HG02610 (cell line): ENCODE results near the gene KCNQ5.
"Not testable (repeated sequence)": the region's sequence is repeated elsewhere in the genome, so short reads cannot be mapped to it uniquely, and the experiment has no call there.

ENCODE experiments used
- ATAC-seq: cut with Tn5 transposase; IDR thresholded peaks from one replicate; pipeline ENCODE4 v1.9.1; 2021; ENCODE audit warnings: mild to moderate bottlenecking, moderate library complexity; ENCODE audit not compliant: unreplicated experiment

Gene KCNQ5

DNA sequence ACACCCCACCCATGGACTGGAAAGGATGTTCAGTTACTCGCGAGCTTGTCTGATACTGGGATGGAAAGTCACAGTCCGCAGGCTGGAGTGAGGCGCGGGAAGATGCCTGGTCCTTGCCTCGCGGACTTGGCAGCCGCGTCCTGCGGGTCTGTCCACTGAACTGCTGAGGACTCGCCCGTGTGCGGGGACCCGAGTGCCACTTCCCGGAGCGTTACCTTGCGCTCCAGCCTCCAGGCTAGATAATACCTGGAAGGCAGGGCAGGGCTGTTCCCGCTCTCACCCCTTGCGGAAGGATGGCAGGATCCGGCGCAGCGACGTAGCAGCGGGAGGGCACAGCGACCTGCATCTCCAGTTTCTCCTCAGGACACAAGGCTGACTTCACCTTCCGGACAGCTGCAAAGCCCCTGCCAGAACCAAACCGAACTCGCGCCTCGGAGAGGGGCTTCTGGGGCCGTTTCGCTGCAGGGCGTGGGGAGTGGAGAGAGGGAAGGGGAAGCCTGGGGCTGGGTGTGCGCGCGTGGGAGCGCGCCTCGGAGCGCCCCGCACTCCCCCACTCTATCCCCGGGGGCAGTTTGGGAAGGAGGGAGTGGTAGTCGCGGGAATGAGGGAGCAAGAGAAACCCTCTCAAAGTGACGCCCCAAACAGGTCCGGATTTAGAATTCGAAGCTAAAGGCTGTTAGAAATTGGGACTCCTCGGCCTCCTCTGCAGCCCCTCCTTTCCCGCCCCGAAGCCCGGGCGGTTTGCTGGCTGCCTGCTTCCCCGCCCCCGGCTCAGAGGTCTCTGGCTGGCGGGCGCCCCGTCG is at the start of gene KCNQ5:
KCNQ5 (plus strand) TSS at position 774 of the 803 bp plus-strand sequence.
- ATAC-seq, result no peak

DNA sequence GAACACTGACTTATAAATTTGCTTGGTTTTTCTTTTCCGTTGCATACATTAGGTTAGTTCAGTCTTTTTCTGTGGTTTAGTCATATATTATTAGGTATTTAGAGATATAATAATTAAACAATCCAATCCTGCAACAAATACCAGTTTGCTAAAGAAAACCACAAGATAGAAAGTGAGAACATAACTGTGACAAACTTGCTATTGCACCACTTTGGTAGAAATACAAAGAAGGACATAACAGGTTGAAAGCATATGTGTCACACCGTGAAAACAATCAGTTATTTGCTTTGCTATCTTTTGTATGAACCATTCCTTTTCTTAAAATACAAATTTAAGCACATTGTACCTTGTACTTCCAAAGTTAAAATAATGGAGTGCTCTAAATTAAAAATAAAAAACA is 42.0 kb upstream of the KCNQ5 start:
- ATAC-seq, result no peak

DNA sequence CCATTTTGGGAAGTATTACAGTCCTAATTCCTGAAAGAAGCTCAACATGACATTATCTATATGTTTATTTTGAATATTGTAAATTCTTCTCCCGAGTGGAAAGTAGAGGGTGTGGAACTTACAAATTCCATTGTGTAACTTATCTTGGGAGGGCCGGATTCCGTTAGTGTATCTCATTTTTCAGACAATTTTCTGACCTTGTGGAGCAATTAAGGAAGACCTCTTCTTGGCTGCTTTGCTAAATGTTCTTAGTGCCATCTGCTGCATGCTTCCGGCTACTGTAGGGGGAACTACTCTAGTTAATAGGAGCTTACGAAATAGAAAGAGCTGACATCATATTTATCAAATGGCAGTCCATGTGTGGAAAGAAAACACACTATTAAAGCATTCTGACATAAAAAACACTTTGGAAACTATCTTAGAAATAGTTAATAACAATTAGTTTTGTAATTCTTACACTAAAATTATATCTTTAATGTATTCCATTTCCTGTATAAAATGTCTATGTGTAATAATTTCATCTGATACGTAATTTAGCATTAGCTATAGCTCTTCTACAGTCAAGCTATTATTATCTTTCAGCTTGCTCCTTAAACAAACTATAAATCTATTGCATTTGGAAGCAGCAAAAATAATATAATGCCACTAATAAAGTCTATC is 41.5 kb upstream of the KCNQ5 start:
- peak; percentile 73 for ATAC-seq

DNA sequence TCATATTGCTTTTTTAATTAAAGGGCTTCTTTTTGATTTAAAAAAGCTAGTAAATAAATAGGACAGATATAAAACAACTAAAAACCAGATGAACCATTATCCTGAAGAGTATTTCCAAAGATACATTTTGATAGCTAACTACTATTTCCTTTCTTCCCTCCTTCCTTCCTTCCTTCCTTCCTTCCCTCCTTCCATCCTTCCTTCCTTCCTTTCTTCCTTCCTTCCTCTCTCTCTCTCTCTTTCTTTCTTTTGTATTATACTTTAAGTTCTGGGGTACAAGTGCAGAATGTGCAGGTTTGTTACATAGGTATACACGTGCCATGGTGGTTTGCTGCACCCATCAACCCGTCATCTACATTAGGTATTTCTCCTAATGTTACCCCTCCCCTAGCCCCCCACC is 40.9 kb upstream of the KCNQ5 start:
- not testable (repeated sequence) for ATAC-seq

DNA sequence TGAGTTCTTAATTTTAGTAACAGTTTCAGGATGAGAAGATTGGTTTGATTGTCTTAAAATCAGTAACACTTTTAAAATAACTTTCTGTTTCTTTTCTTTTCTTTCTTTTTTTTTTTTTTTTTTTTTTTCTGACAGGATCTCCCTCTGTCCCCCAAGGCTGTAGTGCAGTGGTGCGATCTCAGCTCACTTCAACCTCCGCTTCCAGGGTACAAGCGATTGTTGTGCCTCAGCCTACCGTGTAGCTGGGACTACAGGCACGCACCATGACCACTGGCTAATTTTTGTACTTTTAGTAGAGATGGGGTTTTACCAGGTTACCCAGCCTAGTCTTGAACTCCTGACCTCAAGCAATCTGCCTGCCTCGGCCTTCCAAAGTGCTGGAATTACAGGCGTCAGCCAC is 33.7 kb upstream of the KCNQ5 start:
- ATAC-seq, result no peak

DNA sequence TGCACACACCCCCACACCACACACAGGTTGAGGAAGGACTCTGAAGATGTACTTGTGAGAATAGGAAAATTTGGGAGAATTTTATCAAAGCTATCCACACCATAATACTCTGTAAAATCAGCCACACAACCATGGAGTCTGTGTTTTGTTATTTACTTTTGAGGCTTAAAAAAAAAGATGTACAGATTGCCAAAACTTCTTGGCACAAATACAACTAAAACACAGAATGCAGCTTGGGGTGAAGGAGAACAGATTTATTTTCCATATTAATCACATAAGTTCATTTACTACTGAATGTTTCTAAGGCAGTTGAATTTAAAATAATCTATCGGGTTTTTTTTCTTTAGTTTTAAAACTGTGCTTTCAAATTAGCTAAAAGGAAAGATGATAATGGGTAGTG is 32.8 kb upstream of the KCNQ5 start:
- no peak for ATAC-seq

DNA sequence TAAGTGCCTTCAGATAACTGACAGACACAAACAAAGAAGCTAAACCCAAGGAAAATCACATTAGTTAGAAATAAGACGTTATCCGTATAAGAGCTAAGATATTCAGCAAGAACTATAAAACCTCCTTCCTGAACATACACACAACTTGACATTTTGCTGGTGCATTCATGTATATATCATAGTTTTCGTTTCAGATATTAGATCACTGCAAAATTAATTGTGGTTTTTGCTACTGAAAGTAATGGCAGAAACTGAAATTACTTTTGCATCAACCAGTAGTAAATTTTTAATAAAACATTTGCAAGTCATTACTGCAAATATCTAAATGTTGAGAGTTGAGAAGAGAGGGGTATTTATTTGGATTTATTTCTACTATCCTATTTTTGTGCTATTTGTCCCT is 26.1 kb upstream of the KCNQ5 start:
- ATAC-seq, result no peak

DNA sequence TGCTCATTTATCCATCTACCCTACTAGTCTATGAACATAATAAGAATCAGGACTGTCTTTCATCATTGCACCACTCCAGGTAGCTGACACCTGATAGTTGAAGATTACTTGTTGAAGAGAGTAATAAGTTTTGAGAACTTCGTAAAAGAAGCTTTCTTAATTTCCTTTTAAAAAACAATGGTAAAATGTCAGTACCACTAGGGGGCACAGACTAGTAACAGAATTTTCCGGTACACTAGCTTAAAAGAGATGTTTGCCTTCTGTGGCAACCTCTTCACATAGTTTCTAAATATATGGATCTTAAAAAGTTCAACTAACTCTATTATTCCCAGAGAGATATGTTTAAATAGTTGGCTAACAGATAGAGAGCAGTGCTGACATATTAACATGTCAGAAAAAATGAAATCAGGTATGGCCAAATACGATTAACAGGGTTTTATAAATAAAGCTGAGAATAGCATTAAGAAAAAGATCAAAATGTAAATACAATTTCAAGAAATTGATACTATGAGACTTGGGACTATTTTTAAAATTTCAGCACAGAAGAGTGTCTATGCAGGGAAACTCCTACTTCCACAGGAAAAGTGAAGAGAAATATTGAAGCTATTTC is 5.4 kb upstream of the KCNQ5 start:
- ATAC-seq, result no peak

DNA sequence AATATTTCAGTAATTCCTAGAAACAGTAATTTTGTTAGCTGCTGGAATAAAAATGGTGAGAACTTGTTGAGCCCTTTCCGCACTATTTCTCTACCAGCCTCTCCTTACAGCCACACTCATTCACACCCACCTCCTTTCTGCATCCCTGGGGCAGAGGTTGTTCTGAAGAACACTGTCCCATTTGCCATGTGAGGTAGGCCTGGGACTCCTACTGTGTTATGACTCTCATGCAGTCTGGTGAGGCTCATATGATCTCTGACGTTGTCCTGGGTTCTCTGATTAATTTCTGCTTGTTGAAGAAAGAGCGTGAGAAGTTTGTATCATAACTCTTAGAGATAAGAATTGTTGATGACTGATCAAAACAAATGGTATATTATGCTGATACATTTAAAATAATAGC is 4.1 kb upstream of the KCNQ5 start:
- ATAC-seq, result no peak

DNA sequence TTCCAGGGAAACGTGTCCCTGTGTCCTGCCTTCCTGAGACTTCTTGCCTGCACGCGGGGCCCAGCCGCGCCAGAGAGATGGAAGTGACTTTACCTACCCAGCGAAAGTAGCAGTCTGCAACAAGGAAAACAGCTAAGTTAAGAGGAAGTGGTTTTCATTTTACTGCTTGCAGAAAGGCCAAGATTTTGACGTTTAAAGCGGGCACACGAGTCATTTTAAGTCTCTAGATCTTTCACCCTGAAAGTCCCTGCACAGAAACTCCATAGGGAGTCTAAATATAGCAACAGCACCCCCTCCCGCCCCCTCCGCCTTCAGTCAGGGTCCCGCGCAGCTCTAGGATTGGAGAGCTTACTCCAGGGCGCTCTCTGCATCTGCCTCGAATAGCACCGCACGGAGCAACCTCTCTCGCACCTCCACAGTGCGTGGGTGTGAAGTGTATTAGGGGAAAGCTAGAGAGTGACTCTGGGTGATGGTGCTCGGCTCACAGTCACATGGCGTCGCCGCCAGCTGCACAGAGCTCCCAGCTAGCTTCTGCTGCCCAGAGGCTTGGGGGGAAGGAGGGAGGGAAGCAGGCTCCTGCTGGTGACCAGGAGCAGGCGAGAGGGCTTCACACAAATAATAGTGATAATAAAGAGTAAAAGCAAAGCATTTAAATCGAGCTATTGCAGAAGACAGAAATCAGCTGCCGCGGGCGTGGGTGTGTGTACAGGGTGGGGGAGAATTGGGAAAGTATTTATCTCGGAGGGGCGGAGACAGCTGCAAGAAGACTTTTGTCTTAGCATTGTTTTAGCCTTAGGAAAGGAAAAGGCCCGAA is 1.8 kb upstream of the KCNQ5 start:
- ATAC-seq, result peak; percentile 70

DNA sequence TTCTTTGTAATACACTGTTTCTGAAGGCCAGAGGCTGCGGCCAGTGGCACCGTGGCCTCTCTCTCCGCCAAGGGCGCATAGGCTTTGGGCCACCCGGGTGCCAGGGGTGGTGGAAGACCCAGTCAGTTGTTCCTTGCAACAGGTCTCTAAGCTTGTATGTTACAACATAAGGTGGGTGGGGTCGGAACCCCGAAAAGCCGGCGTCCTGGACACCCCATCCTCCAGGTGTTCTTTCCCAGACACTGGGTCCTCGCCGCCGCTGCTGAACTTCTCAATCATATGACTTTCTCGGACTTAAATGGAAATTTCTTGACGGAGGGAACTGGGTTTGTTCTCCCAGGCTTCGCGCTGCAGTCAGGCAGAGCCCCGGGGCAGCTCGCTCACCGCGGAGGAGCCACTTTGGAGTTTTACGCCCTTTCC is 983 bp upstream of the KCNQ5 start:
- no peak for ATAC-seq

DNA sequence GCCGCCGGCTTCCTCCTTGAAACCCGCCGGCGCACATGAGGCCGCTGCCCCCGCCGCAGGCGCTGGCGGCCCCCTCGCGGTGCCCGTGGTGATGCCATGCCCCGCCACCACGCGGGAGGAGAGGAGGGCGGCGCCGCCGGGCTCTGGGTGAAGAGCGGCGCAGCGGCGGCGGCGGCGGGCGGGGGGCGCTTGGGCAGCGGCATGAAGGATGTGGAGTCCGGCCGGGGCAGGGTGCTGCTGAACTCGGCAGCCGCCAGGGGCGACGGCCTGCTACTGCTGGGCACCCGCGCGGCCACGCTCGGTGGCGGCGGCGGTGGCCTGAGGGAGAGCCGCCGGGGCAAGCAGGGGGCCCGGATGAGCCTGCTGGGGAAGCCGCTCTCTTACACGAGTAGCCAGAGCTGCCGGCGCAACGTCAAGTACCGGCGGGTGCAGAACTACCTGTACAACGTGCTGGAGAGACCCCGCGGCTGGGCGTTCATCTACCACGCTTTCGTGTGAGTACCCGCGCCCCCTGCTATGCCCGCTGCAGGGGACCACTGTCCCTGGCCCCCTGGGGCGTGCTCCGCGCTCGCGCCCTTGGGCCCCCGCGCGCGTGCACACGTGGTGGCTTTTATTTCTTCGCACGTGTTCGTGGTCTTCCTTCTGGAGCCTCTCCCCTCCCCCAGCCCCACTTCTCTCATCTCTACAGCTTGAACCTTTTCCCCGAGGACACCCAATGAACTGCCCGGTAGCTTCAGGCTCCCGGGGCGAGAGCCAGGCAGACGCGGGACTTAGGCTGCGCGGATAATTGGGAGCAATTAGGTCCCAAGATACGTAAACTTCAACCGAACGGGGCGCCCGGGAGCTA is 453 bp downstream of the KCNQ5 start:
- ATAC-seq, result peak; percentile 15

DNA sequence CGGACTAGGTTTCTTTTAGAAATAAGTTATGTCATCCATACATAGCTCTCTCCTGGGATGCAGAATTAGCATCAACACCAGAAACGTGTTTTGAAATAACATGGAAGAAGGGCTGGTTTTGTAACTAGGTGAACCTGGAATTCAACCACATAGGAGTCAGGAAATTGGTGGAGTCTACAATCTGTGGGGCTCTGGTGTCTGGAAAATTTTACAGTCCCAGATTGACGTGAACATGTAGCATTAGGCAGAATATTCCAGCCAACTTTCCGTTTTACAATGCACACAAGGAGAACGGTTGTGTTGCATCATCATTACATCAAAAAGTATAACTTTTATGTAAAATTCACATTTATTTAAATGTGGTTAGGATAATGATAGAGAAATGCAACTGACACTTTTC is 1.9 kb downstream of the KCNQ5 start:
- ATAC-seq, result no peak

DNA sequence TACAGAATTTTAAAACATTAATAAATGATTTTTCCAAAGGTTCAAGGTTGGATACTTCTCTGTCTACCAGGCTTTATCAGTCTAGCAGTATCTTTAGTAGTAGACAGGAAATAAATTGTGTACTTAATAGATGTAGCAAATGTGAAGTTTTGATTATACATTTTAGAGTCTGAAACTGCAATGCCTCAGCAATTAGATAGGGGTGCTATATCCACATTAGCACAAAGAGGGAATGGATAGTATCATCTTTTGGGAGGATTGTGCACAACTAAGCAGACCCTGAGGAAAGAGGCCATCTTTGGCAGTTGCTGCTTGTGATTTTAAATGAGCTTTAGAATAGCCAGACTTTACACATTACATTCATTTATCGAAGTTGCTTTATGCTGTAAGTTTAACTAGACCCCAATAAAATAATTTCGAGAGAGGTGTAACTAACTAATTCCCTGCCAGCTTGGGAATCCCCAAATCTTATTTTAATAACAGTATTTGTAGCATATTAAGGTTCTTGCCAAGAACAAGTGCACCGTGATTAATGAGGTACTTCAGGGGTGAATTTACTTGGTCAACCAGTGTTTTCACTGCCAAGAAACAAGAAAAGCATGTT is 2.8 kb downstream of the KCNQ5 start:
- no peak for ATAC-seq

DNA sequence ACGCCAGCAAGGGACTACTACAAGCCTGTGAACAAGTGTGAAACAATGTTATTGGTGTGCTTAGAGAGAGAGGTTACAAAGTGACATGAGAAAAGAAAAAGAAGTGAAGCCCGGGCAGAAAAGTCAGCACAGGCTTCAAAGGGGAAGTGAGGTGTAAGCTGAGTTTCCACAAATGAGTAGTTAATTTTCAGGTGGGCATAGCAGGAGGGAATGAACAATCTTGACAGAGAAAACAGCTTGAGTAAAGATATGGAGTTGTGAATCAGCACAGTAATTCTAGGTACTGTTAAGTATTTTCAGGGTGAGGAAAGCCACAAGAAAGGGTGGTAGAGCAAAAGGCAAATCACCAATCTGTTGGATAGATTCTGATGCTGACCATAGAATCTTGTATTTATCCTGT is 4.3 kb downstream of the KCNQ5 start:
- ATAC-seq, result peak; percentile 68

DNA sequence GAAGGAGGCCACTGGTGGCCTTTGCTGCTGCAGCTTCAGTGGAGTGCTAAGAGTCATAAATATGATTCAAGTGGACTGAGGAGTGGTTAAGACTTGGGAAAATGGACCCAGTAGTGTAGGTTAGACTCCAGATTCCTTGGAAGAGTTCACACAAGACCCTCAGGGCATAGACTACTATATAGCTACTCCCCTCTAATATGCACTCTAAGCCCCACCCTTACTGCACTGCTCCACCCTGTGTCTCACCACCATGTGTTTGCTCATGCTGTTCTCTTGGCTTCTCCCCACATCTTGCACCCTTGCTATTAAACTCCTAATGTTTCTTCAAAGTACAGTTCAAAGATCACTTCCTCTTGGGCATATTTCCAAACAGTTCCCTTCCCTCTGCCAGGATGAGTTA is 5.7 kb downstream of the KCNQ5 start:
- ATAC-seq, result no peak

DNA sequence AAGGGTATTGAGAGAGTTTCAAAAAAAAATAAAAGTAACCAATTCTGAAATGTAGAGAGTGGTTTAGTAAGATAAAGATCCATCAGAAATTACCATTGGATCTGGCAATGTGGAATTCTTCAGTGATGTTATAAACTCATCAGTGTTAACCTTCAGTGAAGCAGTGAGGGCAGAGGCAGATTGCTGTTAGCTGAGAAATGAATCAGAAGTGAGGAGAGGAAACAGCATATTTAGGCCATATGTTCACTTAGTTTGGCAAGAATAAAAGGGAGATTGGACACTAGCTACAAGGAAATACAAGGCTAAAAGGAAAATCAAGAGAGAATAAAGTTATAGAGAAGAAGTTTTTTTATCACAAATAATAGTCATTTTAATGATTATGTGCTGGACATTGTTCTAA is 9.6 kb downstream of the KCNQ5 start:
- no peak for ATAC-seq

DNA sequence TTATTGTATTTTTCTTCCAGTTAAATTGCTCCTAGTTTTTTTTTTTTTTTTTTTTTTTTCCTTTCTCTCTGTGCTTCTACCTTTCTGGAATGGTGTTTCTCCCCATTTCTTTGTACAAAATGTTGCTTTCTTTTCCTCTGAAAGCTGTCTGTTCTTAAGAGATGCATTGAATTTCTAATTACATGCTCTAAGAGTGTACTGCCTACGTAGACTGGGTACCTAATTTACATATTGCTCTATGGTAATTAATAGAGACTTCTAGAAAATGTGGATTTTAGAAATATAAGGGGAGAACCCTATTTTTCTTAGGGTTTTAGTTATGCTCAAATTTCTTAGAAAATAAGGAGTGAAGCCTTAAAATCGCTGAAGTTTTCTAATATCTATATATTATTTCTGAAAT is 13.8 kb downstream of the KCNQ5 start:
- no peak for ATAC-seq

DNA sequence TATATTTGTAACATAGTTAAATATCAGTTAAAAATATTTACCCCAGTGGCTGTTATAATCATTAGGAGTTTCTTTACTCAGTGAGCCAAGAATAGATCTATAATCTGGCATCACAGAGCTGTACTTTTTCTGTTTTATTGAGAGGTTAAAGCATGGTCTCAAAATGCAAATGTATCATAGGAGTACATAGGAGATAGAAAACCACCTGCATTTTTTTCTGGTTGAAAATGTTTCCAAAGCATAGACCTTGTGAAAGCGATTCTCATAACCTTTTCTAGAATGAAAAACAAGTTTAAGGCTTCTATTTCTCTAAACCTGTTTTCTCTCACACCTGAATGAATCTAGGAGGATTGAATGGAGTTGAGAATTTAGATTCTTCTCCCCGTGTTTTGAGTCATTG is 14.4 kb downstream of the KCNQ5 start:
- peak; percentile 89 for ATAC-seq

DNA sequence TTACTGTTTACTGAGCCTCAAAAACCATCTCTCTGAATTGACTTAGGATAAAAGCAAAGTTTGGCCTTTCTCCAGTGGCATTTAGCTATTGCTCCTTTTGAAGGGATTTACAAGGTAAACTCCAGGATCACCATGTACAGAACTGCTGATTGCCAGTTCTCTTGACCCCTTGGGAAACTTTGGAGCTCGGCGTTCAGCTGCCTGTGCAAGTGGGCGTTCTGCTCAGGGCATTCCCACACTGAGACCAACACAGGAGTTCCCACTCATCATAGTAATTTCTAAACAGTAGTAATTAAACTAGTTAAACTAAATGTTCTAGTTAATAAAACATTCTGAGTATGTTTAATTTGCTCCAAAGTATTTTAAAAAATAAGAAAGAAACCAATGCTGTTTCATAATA is 14.9 kb downstream of the KCNQ5 start:
- ATAC-seq, result no peak
